Amygdala (tissue), 56 donors: ENCODE results near the gene ADGRG7.
"Not testable (repeated sequence)": the region's sequence is repeated elsewhere in the genome, so short reads cannot be mapped to it uniquely, and the experiment has no call there.

Source experiments
- DNase-seq, 56 donors: peaks; one replicate each; lab custom pipeline; 2025; lab: John Stamatoyannopoulos, UW

ADGRG7 gene

DNA sequence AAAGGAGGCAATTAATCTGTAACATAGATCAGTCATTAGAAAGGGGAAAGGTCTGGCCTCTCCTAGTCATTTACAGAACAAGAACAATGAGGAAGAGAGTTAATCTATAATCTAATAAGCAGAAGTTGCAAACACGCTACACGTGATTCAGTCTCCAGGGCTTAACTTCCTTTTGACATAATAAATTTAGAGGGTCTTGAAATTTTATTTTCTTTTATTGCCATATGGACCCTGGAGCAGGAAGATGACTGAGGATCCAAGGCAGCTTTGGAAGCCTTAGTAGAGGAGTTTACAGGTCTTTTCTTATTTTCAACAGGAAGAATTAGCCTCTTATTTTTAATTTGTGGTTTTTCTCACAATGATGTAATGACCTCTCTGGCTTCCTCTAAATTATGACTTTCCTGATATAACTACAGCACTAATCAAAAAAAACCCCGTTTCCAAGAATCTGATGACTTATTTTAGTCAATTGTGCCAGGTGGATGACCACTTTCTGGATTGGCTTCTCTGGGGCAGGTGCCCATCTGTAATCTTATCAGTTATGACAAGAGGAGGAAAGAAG lies 32.2 kb downstream of the ADGRG7 start:
- no peak for DNase-seq

GRCh38 chr3:100645913-100646312 lies 36.5 kb downstream of the ADGRG7 start:
- DNase-seq = no peak

DNA sequence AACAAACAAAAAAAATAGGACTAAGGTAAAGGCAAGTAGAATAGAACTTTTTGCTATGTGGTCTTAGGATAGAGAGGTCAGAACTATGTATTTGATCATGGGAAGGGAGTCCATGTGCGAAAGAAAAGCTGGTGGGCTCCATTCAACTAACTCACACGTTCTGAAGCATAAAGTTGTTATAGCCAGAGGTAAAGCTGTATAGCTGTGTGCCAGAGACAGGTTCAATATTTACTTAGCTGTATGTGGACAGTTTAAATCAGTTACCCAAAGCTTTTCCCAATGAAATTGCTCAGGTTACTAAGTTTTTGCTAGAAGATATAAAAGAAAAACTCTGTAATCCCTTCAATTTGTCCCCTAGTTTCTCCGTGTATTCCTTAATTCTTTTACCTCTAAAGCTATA lies 37.8 kb downstream of the ADGRG7 start:
- no peak for DNase-seq

- no peak for DNase-seq
Observed at GRCh38 chr3:100647657-100648056, 38.3 kb downstream of the ADGRG7 start.

- no peak for DNase-seq
Observed at GRCh38 chr3:100650651-100651619, 41.5 kb downstream of the ADGRG7 start.

- no peak for DNase-seq
Observed at GRCh38 chr3:100653604-100654294, 44.3 kb downstream of the ADGRG7 start.

GRCh38 chr3:100656945-100657344 lies 47.5 kb downstream of the ADGRG7 start:
- no peak for DNase-seq

DNA sequence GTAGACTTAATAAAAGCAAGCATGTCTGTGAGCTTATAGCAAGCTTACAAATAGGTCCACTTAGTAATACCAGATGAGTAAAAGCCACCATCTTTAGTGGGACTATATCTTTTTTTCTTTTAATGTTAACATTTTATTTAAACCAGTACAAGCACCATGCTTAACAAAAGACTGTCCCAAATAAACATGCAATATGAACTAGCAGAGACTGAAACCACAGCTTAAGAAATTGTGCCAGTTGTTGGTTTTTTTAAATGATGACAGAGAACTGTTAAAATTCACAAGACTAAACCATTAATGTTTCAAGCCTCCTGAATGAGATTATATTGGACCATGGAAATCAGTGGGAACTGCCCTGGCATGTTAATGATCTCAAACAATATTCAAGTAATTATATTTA lies 51.9 kb downstream of the ADGRG7 start:
- DNase-seq = not testable (repeated sequence)

GRCh38 chr3:100662113-100662823 lies 52.9 kb downstream of the ADGRG7 start:
- no peak for DNase-seq

DNA sequence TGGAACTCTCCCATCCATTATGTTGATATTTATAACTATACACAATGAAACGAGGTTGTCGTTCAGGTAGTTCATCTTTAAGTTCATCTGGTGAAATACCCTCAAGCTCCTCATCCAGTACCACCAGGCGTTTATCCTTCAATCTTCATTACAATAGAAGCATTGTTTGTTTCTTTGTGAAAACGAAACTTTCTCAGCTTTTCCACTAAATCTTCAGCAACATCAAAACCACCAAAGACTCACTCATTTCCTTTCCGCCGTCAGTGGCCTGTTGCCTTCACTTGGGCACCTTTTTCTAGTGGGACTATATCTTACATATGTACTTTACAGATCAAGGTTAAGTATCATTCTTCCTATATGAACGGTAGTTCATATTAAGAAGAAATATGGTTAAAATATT lies 55.8 kb downstream of the ADGRG7 start:
- no peak for DNase-seq

GRCh38 chr3:100666699-100667098 lies 57.3 kb downstream of the ADGRG7 start:
- not testable (repeated sequence) for DNase-seq

DNA sequence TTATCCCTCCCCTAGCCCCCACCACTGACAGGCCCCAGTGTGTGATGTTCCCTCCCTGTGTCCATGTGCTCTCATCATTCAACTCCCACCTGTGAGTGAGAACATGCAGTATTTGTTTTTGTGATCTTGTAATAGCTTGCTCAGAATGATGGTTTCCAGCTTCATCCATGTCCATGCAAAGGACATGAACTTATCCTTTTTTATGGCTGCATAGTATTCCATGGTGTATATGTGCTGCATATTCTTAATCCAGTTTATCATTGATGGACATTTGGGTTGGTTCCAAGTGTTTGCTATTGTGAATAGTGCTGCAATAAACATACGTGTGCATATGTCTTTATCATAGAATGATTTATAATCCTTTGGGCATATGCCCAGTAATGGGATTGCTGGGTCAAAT lies 57.9 kb downstream of the ADGRG7 start:
- DNase-seq = not testable (repeated sequence)

DNA sequence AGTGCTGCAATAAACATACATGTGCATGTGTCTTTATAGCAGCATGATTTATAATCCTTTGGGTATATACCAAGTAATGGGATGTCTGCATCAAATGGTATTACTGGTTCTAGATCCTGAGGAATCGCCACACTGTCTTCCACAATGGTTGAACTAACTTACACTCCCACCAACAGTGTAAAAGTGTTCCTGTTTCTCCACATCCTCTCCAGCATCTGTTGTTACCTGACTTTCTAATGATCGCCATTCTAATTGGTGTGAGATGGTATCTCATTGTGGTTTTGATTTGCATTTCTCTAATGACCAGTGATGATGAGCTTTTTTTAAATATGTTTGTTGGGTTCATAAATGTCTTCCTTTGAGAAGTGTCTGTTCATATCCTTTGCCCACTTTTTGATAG lies 61.6 kb downstream of the ADGRG7 start:
- not testable (repeated sequence) for DNase-seq

DNA sequence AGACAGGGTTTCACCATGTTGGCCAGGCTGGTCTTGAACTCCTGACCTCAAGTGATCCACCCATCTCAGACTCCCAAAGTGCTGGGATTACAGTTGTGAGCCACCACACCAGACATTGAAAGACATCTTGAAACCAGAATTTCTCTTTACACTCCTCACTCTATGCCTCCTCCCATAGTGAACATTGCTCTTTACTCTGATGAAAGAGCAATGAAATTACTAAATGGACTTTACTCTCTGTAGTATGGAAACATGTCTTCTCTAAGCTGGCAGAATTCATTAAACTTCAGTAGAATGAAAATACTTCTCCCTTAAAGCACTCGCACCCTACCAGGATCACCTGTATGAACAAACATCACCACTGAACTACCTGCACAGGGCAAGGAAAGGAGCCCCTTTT lies 72.1 kb downstream of the ADGRG7 start:
- no peak for DNase-seq

DNA sequence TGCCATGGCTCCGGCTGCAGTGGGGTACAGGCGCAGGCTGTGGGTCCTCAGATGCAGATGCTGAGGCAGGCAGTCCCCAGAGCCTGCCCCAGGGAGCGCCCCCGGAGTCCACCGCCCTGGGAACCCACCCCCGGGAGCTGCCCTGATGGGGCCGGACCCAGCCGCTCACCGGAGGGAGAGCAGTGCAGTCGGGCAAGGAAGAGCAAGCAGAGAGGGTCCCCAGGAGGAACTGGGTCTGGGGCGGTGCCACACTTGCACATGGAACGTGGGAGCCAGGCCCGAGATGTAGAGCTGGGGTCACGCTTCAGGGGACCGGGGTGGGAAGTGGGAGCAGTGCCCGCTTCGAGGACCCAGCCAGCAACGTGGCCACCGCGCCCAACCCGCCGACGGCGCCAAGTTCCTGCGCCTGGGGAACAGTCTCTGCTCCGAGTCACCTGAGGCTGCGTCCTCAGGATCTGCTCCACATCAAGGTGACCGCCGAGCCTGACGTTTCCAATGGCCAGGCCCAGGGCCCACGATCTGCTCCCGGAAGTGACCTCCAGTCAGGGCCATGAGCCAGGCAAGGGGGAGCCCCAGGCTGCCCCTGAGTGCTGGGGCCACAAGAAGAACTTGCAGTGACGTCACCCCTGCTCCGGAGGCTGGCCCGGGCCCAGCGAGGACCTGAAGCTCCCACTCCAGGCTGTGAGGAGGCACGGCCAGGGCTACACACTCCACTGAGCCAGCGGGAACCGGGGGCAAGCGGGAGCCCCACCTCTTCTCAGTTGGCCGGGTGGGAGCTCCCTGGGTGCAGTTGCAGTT lies 72.9 kb downstream of the ADGRG7 start:
- no peak for DNase-seq

GRCh38 chr3:100682854-100683760 lies 73.7 kb downstream of the ADGRG7 start:
- DNase-seq = no peak

GRCh38 chr3:100693225-100693624 lies 83.8 kb downstream of the ADGRG7 start:
- no peak for DNase-seq

- no peak for DNase-seq
Observed at GRCh38 chr3:100695696-100696095, 86.3 kb downstream of the ADGRG7 start.

DNA sequence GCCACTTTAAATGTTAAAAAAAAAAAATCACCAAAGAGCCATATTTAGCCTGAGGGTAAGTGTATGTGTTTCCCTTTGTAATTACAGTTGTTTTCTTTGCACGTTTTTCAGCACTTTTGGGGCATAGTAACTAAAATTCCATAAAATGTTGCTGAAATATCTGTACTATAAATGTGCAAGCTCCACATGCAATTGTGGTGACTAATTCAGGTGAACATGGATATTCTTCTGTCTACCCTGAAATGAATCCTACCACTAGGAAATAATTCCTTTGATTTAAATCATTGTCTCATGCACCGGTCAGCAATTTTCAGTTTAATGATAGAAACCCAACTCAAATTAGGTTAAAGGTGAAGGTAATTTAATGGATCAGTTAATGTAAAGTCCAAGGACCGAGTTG lies 86.8 kb downstream of the ADGRG7 start:
- no peak for DNase-seq
